Inferior parietal cortex (tissue), 1 donor: ENCODE results near the gene FRMD3.

ENCODE experiments used
- DNase-seq: peaks from one replicate; pipeline ENCODE4 v3.0.0-alpha.2; 2016; ENCODE audit errors: extremely low spot score

FRMD3 gene

GRCh38 chr9:83473488-83473971, 64.7 kb downstream of the FRMD3 start:
- no peak for DNase-seq

DNA sequence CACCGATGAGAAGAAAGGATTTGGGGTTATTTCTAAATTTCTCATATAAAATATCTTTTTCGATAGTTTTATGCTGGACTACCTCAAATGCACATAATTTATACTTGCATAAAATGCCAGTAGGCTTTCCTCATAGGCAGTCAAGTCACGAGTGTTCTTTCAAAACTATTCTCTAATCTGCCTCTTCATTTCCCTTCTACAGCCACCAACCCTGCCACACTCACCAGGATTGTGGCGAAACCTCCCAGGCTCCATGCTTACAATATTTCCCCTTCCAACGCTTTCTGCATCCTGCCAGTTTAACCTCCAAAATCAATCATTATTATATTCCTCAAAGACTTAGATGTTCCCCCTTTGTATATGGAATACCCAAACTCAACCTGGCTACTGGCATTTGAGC, 65.4 kb downstream of the FRMD3 start:
- no peak for DNase-seq

DNA sequence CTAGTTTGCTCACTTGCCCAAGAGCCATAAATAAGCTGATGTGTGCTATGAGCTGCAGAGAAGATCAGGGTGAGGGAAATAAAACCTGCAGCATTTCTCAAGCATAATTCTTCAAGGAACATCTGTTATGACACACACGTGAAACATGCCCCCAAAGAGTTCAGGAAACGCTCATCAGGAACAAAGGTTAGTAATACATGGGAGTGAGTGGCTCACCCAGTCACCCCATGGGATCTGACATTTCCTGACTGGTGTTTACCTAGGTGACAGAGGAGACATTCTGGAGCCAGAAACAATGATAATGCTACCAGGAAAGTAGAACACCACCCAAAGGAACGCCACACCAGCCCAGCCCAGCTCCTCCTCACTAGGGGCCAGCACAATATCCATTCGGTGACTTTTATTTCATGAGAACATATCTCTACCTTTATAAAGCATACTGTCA, 66.0 kb downstream of the FRMD3 start:
- DNase-seq = no peak

DNA sequence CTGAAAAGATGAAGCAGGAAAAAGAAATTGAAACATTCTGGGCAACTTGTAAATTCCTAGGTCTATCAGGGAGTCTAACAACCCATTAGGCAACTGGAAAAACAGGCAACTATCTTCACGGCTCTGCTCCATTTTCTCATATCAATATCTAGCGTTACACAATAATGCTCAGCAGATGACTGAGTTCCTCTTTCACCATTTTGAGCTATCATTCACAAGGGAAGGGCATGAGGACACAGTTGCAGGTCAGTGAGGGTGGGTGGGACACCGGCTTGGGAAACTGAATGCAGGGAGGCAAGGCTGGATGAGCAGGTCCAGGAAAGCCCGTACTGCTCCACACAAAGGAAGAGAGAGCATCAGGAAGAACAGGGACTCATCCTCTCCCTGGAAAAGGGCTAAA, 67.0 kb downstream of the FRMD3 start:
- DNase-seq = no peak

DNA sequence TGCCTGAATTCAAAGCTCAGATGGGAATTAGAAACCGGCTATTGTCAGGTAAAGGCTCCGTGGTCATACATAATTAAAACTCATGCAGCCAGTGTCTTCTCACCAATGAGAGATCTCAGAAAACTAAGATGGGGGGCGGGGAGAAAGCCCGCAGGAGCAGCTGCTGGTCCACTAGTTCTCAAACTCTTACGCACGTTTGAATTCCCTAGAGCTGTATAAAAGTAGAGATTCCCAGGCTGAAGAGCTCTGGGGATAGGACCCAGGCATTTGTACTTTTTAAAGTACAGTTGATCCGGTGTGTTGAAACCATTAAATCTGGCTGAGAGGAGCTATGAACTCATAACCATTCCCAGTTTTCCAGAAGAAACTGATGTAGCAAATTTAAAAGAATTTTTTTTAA, 68.5 kb downstream of the FRMD3 start:
- no peak for DNase-seq

DNA sequence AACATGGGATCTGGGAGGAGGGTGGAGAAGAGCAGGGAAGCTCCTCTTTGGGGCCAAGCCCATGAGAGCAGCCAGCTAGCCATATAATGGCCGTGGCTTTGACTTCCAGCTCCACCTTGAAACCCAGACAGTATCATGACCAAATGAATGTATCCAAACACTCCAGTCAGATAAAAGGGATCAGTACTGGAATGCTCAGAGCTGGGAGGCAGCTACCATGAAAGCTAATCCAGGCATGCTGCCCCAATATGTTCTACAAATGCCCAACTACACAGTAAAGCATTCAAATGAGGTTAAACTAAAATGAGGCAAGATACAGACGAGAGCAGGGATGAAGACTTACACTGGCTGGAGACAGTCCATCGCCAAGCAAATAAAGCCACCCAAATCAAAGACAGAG, 69.4 kb downstream of the FRMD3 start:
- no peak for DNase-seq

- no peak for DNase-seq
Observed at GRCh38 chr9:83466877-83467276, 71.3 kb downstream of the FRMD3 start.

- peak; percentile 23 for DNase-seq
Observed at GRCh38 chr9:83466351-83466750, 71.8 kb downstream of the FRMD3 start.

GRCh38 chr9:83459830-83460229, 78.4 kb downstream of the FRMD3 start:
- DNase-seq = no peak

DNA sequence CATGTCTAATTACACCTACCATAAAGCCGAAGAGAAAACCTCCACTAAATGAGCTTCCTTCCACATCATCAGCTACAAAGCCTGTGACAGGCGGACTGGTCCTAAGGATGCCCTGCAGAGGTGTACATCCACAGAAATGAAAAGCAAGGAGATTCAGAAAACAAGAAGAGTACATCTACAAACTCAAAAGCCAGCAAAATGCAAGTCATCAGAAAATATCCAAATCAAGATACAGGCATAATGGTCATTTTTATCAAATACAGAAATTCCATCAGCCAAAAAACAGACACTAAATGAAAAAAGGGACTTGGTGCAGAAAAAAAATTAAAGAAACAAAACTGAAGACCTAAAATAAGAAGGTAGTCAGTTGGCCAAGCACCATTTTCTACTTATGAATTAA, 79.7 kb downstream of the FRMD3 start:
- no peak for DNase-seq

DNA sequence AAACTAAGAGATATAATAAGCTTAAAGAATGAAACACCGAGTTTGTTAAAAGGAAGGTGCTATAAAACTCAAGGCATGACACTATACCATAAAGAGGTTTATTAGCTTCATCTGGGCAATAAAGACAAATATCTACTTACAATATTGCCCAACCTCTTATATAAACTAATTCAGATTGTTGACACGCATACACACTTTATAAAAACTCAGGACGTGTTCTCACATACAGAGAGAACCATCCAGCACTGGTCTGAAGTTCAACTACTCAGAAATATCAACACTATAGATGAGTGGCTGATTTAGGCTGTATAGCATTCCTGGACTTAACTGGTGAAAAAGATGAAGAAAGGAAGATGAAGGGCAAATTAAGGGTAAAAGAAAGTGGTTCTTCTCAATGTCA, 81.2 kb downstream of the FRMD3 start:
- no peak for DNase-seq

- no peak for DNase-seq
Observed at GRCh38 chr9:83456226-83456625, 82.0 kb downstream of the FRMD3 start.

GRCh38 chr9:83454076-83454475, 84.1 kb downstream of the FRMD3 start:
- DNase-seq = no peak

GRCh38 chr9:83451308-83451707, 86.9 kb downstream of the FRMD3 start:
- DNase-seq = no peak

DNA sequence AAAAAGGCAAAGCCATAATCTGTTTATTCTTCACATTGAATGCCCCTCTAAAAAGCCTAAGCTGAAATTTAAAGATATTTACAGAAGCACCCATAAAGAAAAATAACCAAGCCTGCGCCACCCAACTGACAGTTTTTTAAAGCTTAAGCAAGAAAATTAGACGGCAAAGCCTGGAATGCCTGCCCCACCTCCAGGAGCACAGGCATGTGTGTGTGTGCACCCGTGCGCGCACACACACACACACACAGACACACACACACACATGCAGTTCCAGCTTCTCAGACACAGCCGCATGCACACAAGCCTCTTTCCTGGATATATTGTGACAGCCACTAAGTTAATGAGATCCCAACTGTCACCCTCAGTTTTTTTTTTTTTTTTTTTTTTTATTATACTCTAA, 88.2 kb downstream of the FRMD3 start:
- no peak for DNase-seq

- DNase-seq = no peak
Observed at GRCh38 chr9:83449166-83449565, 89.0 kb downstream of the FRMD3 start.

DNA sequence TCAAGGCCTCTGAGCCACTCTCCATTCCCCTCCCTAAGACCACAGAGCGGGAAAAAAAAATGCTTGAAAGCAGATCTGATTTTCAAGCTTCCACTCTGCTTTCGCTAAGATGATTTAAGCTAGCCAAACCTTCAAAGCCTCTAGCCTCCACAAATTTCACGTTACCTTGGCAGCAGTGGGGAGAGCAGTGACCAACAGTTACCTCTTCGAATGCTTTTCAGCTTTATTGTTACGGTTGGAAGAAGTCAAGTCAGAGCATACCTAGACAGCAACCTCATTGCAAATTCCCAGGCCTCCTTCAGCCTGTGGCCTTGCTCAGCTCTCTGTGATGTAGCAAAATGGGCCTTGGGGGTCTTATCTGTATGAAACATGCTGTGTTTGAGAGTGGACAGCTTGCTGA, 89.6 kb downstream of the FRMD3 start:
- no peak for DNase-seq

GRCh38 chr9:83447351-83447750, 90.8 kb downstream of the FRMD3 start:
- no peak for DNase-seq

DNA sequence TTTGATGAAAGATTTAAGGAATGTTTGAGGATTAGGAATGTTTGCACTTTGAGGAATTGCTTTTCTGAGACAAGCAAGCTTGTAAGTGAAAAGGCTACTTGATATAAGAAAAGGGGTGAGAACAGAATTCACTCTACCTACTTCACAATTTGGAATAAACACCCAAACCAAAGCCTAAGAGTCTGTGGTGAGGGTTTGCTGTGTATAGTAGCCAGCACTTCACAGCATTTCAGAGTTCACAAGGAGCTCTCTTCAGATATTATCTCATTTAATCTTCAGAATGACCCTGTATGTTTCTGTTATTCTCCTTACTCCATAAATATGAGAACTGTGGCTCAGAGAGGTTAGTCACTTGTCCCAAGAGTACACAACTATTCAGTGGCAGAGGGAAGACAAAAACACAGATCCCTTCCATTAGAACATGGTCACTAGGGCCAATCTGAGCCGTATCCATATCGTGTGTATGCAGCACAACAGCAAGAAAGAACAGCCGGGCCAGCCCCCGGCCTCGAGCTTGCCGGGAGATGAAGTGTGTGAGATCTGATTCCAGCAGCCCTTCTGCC, 92.4 kb downstream of the FRMD3 start:
- no peak for DNase-seq

DNA sequence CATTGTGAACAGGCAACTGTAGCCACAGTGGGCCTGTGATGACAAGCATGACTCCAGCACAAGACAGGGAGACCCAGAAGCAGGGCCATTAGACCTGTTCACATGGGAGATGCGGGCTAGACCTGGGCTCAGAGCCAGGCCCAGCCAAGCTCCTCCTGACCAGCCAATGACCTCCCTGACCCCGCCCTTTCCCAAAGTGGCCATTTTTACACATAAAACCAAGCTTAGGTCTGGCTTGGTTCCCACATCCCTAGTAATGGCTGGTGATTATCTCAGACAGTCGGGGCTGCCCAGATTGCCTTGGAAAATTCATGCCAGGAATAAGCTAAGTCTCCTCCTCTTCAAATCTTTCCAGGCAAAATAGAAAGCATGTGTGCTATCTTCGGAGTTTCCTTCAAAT, 94.1 kb downstream of the FRMD3 start:
- DNase-seq = no peak

DNA sequence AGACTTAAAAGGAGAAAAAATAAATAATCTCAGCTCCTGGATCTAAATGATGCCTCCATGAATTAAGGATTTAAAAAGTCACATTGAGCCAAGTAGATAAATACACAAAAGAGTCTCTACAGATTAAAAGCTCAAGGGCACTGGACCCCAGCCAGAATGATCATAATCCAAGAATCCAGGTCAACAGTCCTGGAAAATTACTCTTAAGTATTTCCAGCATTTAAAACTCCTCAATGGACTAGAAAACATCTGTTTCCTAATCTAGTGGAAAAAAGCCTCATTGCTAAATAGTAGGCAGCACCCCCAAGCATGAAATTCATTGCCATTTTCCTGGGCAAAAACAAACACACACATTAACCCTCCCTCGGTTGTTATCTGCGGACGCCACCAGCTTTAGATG, 96.8 kb downstream of the FRMD3 start:
- no peak for DNase-seq

GRCh38 chr9:83440641-83441040, 97.6 kb downstream of the FRMD3 start:
- DNase-seq = no peak

- DNase-seq = no peak
Observed at GRCh38 chr9:83435301-83435700, 102.9 kb downstream of the FRMD3 start.

GRCh38 chr9:83434254-83434653, 103.9 kb downstream of the FRMD3 start:
- DNase-seq = no peak
